ENCODE data around the gene CSAG1.
"Not testable (repeated sequence)": the region's sequence is repeated elsewhere in the genome, so short reads cannot be mapped to it uniquely, and the experiment has no call there.

The CSAG1 gene

DNA sequence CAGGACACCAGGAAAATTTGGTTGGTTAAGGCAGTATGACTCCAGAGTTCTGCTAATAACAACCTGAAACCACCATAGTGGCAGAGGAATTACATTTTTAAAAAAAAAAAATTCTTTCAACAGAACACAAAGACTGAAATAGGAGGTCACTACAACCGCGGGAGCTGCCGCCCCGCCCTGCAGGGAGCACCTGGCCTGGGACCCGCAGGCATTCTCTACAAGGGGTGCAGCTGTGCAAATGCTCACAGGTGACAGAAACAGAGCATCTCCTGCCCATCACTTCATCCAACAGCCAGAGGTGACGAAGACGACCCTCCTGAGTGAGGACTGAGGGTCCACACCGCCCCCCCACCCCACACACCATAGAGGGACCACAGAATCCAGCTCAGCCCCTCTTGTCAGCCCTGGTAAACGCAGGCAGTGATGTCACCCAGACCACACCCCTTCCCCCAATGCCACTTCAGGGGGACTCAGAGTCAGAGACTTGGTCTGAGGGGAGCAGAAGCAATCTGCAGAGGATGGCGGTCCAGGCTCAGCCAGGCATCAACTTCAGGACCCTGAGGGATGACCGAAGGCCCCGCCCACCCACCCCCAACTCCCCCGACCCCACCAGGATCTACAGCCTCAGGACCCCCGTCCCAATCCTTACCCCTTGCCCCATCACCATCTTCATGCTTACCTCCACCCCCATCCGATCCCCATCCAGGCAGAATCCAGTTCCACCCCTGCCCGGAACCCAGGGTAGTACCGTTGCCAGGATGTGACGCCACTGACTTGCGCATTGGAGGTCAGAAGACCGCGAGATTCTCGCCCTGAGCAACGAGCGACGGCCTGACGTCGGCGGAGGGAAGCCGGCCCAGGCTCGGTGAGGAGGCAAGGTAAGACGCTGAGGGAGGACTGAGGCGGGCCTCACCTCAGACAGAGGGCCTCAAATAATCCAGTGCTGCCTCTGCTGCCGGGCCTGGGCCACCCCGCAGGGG, 35.3 kb downstream of the CSAG1 start, which contains the start of gene MAGEA3:
Gene MAGEA3 (plus strand): TSS at position 843 of the 980 bp plus-strand sequence. CDS start 2,039 bp downstream, outside the sequence.
- DNase-seq, result not testable (repeated sequence)

DNA sequence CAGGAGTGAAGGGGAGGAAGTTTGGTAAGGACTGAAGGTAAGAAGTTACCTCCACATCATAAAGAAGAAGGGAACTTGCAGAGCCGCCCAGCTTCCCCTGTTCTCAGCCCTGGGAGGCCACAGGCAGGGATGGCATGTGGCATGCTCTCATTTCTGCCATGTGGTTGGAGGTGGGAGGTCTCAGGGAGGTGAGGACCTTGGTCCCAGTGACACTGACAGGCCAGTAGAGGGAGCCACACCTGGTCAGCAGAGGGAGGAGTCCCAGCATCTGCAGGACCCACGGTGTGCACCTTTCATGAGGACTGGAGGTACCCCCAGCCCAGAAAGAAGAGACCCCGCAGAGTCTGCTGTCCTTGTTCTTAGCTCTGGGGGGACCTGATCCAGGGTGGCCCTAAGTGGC, 52.5 kb downstream of the CSAG1 start:
- DNase-seq, result not testable (repeated sequence)

Data from NCI-H774 (cell line).